GM21528 (cell line): ENCODE data around the gene TMPRSS13.
"Not testable (repeated sequence)": the region's sequence is repeated elsewhere in the genome, so short reads cannot be mapped to it uniquely, and the experiment has no call there.

ENCODE experiments used
- ATAC-seq: cut with Tn5 transposase; IDR thresholded peaks from one replicate; pipeline ENCODE4 v1.9.1; 2021; ENCODE audit warnings: mild to moderate bottlenecking, moderate library complexity; ENCODE audit not compliant: unreplicated experiment, low FRiP score

The TMPRSS13 gene

DNA sequence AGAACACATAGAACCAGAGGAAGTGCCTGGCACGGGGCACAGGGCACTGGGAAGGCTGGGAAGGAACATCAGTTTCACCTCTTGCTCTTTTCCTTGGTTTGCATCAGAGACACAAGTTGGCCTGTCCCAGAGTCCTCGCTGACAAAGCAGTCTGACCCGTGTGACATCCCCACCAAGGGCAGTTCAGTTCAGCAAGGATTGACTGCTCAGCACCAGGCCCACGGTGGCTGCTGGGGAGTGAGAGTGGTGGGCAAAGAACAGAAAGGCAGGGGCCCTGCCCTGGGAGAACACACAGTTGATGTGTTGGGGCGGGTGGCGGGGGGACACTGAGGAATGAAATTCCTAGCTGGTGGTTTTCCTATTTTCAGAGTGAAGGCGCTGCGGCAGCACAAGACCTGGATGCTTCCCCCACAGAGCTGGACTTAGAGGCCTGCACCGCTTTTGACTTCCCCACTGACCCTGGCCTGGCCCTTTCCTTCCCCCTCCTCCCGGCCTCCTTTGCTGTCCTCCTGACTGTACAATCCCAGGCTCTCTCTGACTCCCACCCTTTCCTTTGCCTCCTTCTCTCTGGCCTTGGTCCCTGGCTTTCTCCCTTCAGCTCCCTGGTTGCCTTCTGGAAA, 2.2 kb upstream of the TMPRSS13 start:
- ATAC-seq: no peak

DNA sequence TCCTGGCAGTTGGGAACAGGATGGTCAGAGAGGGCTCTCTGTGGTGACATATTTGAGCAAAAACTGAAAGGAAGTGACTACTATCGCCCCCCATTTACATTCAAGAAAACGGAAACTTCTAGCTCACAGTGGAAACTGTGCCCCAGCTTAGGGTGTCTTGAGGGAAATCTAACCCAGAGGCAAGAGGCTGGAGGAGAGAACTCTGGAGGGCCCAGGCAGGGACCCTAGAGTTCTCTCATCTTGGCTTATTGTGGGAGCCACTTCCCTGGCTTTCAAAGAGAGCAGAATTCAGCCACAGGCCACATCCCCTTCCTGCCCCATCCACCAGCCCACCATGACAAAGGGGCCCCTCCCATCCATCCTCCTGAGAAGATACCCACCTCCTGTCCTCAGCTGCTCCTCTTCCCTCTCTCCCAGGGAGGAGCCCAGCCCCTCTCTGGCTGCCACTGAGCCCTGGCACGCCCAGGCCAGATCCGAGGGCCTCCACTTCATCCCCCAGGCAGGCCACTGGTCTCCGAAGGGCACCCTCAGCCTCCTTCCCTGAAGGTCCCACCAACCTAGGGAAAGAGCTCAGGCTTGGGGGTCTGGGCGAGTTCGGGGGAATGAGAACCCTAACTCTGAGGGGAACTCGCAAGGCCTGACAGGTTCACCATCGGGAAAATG, 1.6 kb upstream of the TMPRSS13 start:
- no peak for ATAC-seq

DNA sequence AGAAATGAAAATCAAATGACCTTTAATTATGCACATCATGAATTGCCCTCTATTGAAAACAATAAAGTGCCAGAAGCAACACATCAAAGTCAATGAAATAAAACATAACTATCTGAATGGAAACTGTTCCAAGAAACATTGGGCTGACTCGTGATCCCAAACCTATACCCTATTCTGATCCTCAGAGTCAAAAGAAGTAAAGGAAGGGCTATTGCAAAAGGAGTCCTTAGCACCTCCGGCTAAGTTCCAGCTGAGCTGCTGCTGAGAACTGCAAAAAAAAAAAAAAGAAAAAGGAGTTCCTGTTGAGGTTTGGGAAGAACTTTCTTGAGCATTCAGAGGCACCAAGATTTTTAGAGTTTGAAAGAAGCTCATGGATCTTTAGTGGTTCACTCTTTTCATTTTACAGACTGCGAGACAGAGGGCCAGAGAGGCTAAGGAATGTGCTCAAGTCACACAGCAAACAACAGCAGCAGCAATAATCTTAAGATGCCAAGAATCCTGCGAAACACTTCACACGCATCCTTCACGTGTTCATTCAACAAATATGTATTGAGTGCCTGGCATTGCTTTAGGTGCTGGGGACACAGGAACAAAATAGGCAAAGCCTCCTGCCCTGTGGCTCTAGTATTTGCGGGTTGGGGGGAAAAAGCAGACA, 841 bp upstream of the TMPRSS13 start:
- ATAC-seq: no peak

- no peak for ATAC-seq
These were observed 608 bp downstream of the TMPRSS13 start for GRCh38 chr11:117928446-117929141.

DNA sequence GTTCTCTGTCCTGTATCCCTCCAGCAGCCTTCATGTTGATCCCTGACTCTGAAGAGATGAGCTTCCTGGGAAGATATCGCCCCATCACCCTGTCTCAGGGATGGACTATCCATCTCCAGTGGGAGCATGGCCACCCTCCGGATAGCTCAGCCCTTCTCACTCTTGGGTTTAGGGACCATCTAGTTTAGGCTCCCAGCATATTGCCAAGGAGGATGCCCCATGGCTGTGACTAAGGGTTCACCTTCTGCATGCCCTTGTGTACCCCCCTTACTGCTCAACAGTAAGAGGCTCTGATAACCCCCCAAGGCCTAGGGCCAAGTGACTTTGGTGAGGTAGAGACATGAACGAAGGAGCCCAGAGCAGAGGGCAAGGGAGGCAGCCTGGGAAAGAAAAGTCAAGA, 1.3 kb downstream of the TMPRSS13 start:
- no peak for ATAC-seq

- not testable (repeated sequence) for ATAC-seq
These were observed 3.0 kb downstream of the TMPRSS13 start for GRCh38 chr11:117926166-117926565.

DNA sequence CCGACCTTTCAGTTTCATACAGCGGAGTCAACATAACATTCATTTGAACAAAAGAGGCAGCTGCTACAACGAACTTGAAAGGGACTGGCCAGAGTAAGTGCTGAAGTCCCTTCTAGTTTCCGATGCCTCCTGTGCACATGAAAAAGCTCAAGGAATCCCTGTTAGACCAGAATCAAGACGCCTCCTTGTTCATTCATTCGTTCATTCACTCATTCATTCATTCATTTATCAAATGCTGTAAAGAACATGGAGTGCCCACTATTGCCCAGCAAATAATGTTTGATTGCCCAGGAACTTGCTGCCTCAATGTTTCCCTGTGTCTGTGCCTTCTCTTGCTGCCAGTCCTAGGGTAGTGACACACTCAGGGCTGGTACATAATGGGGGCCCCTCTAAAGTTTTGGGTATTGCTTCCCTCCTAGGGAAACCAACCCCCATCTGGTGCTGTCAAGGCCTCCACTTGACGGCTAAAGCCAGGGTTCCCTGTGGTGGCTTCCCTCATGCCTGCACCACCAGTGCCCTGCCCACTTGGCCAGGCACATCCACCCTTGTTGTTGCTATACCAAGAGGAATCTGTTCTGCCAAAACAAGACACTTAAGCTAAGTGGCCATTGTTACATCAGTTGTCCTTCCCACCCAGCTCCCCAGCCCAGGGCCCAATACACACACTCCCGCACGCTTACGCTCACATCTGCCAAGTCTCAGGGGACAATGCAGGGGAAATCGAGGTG, 3.8 kb downstream of the TMPRSS13 start:
- no peak for ATAC-seq

GRCh38 chr11:117924631-117925170, 4.5 kb downstream of the TMPRSS13 start:
- no peak for ATAC-seq

DNA sequence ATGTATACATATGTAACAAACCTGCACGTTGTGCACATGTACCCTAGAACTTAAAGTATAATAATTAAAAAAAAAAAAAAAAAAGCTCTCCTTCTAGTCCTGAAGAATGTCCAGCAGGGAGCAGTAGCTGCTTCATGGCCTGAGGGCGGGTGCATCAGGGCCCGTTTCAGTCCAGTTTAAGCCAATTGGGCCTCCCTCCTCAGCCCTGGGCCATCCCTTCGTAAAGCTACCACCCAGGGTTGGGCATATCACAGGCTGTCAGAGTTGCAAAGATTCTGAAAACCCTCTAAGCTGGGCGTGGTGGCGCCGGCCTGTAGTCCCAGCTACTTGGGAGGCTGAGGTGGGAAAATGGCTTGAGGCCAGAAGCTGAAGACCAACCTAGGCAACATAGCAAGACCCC, 5.4 kb downstream of the TMPRSS13 start:
- ATAC-seq: no peak

DNA sequence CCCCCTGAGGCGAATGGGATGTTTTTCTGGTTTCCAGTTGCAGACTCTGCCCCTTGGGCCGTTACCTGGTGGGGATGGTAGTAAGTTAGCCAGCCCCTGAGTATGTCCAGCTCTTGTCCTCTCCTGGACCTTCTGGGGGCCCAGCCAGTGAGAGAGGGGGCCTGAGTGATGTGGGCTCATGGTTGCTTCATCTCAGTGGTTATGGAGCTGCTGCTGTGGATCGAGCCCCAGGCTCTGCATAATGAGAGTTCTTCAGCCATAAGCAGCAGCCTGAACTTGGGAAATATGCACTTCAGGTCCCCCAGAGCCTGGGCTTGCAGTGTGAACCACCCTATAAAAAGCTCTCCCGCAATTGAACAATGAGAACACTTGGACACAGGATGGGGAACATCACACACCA, 5.9 kb downstream of the TMPRSS13 start:
- no peak for ATAC-seq

DNA sequence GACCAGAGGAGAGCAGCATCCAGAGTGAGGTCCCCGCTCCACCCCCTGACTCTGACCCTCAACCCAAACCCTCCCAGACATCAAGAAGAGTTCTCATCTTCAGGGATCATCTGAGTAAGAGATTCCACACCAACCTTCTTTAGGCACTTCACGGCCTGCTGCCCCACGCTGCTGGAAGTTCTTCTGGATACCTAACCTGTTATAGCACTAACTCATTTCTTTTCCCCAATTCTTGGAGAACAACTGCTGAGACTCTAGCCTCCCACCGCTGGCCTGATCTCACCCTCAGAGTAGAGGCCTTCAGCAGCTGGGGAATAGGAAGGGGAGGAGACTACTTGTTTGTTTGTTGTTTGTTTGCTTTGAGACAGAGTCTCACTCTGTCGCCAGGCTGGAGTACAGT, 7.3 kb downstream of the TMPRSS13 start:
- ATAC-seq: no peak

DNA sequence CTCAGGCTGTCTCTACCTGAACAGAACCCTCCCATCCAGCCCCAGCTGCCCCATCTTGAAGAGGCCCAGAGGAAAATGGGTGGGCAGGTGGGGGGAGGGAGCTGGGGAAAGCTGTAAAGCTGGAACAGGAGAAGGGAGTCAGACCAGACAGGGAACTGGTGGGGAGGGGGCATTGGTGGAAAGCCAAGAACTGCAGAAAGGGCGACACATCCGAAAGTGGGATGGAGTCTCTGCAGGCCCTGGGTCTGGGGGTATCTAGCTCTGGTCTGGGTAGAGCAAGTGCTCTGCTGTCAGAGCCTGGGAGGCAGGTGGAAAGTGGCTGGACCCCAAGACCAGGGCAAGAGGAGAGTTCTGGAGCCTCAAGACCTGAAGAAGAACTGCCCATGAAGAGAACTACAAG, 7.7 kb downstream of the TMPRSS13 start:
- ATAC-seq: no peak

DNA sequence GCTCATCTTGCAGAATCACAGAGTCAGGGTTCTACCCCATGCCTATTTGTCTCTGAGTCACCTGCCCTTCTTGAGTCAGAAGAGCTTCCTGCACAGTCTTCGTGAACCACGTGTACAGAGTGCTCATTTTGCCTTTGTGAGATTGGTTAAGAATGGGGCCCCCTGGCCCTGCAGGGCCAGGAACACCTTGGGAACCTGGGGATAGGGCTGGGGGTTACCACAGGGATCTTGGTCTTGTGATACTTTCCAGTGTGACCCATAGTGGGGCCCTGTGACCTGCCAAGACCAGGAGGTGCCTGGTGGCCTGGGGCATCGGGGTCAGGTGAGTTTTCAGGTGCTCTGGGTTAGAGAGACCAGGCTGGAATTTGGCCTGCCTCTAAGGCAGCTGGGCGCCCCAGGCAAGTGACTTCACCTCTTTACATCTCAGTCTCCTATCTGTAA, 9.4 kb downstream of the TMPRSS13 start:
- ATAC-seq: no peak

GRCh38 chr11:117919341-117919740, 9.9 kb downstream of the TMPRSS13 start:
- ATAC-seq: no peak

DNA sequence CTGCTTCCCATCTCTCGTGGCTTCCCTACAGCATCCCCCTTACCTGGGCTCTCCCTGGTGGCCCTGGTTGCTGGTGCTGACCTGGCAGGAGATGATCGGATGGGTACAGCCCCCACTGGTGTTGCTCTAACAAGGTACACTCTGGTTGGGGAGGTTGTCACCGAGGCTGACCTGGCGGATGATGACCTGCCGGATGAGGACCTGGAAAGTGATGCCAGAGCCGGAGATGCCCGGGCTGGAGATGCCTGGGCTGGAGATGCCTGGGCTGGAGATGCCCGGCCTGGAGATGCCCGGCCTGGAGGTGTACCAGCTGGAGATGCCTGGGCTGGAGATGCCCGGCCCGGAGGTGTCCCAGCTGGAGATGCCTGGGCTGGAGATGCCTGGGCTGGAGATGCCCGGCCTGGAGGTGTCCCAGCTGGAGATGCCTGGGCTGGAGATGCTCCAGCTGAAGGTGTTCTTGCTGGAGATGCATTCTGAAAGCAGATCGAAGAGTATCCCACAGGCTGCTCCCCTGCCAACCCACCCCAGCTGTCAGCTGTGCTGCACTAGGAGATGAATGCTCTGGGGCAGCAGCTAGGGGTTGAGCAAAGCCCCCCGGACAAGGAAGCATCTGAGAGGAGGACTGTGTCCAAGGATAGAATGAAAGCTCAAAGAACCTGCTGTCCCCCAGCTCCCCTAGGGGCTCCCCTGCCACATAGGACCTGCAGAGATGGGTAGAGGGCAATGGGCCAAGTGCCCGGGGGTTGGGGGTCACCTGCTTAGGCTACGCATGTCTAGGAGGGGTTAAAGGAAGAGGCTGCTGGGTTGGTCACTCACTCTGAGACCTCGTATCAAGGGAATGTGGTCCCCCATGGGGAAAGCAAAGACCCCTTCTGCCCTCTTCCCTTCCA, 10.6 kb downstream of the TMPRSS13 start:
- no peak for ATAC-seq

GRCh38 chr11:117917591-117918151, 11.5 kb downstream of the TMPRSS13 start:
- no peak for ATAC-seq

DNA sequence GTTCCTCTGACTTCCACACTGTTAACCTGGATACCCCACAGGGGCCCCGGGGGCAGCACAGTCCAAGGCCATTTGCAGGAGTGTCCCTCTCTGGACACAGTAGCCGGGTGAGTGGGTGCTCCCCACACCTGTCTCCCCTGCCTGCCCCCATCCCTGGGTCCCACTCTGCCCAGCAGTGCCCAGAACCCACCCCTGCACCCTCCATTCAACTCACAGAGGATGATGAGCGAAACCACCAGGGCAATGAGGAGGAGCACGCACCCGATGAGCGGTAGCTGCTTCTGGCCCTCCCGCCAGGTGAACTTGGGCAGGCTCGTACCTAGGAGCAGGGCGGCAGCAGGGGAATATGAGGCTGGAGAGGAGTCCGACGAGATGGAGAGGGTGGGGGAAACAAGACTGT, 12.2 kb downstream of the TMPRSS13 start:
- ATAC-seq: no peak

DNA sequence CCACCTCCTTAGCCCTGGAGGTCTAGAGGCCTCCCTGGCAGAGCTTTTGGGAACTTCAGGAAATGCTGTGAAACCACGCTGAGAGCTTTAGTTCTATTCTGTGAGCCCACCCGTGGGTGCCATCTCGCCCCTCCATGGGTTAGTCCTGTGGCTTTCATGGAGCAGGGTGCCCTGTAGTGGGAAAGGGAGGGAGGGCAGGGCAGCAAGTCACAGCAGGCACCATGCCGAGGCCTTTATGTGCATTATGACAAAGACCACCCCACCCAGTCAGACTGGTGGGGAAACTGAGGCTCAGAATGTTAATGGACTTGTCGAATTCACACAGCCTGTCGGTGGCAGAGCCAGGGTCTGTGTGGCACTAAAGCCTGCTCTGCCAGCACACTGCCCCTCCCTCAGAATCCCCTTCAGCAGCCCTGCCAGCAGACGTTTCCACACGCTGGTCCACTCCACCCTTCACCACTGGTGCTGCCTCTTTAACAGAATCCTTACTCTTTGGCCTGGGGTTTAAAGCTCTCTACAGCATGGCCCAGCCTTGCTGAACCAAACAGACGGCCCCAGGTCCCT, 13.4 kb downstream of the TMPRSS13 start:
- no peak for ATAC-seq
